Measurements from ENCODE around the gene CCDC18.

CCDC18 gene

DNA sequence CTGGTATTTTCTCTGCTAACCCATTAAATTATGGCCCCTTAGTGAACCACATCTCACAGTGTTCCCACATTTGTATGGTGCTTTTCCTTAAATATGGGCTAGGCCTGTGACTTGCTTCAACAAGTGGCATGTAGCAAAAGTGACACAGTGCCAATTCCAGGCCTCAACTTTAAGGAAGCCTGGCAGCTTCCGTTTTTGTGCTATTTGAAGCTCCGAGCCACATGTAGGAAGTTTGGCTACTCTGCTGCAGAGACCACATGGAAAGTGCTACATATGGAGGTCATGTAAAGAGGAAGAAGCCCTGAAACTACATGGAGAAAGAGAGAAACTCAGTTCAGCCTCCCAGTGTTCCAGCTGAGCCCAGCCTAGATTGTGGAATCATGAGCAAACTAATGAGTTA lies 136.7 kb downstream of the CCDC18 start:
- DNase-seq: no peak

- no peak for DNase-seq
Observed at GRCh38 chr1:93317943-93318342, 137.4 kb downstream of the CCDC18 start.

GRCh38 chr1:93321720-93322119 lies 141.2 kb downstream of the CCDC18 start:
- no peak for DNase-seq

GRCh38 chr1:93322349-93322748 lies 141.8 kb downstream of the CCDC18 start:
- DNase-seq: no peak

DNA sequence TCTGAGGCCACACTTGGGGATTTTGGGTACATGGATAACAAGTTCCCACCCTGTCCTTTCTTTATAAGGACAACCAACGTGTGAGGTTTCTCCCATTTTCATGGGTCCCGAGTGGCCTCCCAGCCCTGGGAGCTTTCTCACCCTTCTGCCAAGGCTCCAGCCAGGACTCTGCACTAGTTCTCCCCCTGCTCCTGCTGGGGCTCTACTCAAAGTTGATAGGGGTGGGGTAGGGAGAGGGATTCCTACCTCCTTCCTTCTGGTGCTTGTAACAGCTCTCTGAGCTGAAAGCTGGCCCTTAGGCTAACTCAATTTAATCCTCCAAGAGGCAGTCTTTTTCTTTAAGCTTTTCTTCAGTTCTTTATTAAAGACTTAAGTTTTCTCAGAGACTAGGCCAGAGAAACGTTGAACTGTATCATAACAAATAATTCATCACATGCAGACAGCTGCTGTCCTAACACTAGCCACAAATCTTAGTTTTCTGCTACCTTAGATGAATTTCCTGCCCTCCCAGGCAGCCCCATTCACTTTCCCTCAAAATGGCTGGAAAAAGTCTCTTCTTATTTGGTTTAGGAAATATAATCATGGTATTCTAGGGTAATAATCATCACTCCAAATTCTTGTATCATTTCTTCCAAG lies 142.8 kb downstream of the CCDC18 start:
- no peak for DNase-seq

DNA sequence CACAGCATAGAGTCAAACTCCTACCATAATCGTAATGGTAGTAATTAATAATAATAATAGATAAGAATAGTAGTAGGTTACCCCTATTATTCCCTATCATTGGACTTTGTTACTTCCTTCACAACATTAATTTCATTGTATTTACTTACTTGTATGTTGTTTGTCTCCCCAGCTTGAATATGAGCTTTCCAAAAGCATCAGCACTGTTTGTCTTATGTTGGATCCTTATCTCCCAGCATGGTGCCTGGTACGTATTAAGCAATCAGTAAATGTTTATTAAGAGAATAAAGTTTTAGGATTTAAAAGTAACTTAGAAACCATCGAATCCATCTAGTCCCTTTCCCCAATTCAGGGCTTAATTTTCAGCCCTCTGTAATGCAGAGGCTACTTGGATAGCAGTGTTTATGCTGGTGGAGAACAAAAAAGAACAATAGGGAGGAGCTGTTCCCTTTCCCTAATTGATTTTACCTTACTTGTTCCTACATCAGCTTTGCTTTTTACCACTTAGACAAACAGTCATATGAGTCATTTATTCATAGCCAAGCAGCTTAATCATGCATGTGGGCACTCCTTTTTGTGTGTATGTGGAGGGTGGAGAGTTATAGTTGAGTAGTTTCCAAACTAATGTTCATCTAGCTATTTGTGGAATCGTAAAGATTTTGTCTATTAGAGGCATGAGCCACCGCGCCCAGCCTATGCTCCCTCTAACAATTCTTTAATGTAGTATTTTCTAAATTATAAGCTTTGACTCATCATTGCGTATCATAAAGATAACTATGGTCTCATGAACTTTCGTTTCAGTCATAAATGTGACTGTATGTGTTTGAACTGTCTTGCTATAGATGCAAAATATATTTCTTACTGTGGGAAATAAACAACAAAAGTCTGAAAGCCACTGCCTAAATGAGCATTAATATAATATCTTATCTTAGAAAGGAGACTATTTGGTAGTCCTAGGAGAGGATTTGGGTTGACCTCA lies 144.3 kb downstream of the CCDC18 start:
- DNase-seq: no peak

Data from activated CD4-positive, alpha-beta T cell treated with anti-CD3 and anti-CD28 coated beads, Interleukin-2, amount 50 U/mL, for 16 hours (primary cell).